ENCODE results near the gene ERC1. TPM values are rescaled to one million over a fixed set of nuclear protein-coding genes. Genes with fewer than 3 reads are reported as not detected.
"Not testable (repeated sequence)": the region's sequence is repeated elsewhere in the genome, so short reads cannot be mapped to it uniquely, and the experiment has no call there.

ERC1 gene
- total and polyA plus RNA-seq, 2 experiments from 2014 or later = 18.4 to 29.7 TPM

- no peak overlapping the region for H3K27ac ChIP-seq
Measured at GRCh38 chr12:1093166-1093751, 102.2 kb downstream of the ERC1 start.

GRCh38 chr12:1094714-1095113 lies 103.7 kb downstream of the ERC1 start:
- TF ChIP-seq CTCF (IDR thresholded peaks at IDR 0.05; ENCODE audit: poor library complexity) = no peak
- no peak for TF ChIP-seq EZH2 (IDR thresholded peaks at IDR 0.05; ENCODE audit: borderline replicate concordance)
- no peak for TF ChIP-seq EZH2phosphoT487 (IDR thresholded peaks at IDR 0.05; ENCODE audit: low read depth, severe bottlenecking, unreplicated experiment)
- Histone ChIP-seq H3K9me2 (replicated peaks; ENCODE audit: insufficient read depth) (no peaks in the 10 kb centered on the region), H2AFZ (no peak overlapping the region), H3K4me1 (ENCODE audit: insufficient read depth) (no peaks in the 10 kb centered on the region), H3K27me3 (no peaks in the 10 kb centered on the region), H3K79me2 (peaks cover 68% of the 10 kb centered on the region), H3K9me3 (ENCODE audit: low read depth) (no peaks in the 10 kb centered on the region), H3K4me3 (no peak overlapping the region), H3K36me3 (replicated peaks; ENCODE audit: insufficient read depth, low read depth) (no peaks in the 10 kb centered on the region), H3K27ac (no peak overlapping the region), H3K4me2 (no peak overlapping the region), H4K20me1 (ENCODE audit: insufficient read depth, poor library complexity, severe bottlenecking) (no peaks in the 10 kb centered on the region)
- WGBS (ENCODE audit: low lambda C conversion rate, missing lambda C conversion rate) = 98% methylated on average over 3 of the region's 3 CpGs
- no peak for DNase-seq (ENCODE audit: low spot score)

More at GRCh38 chr12:1093166-1093751, 102.2 kb downstream of the ERC1 start:
- Histone ChIP-seq H3K9me3 (ENCODE audit: low read depth) (no peaks in the 10 kb centered on the region), H3K9me2 (replicated peaks; ENCODE audit: insufficient read depth) (no peaks in the 10 kb centered on the region), H3K79me2 (peaks cover 61% of the 10 kb centered on the region), H3K27me3 (no peaks in the 10 kb centered on the region), H3K4me2 (no peak overlapping the region), H3K36me3 (replicated peaks; ENCODE audit: insufficient read depth, low read depth) (no peaks in the 10 kb centered on the region), H2AFZ (no peak overlapping the region), H3K4me3 (no peak overlapping the region), H4K20me1 (ENCODE audit: insufficient read depth, poor library complexity, severe bottlenecking) (no peaks in the 10 kb centered on the region), H3K4me1 (ENCODE audit: insufficient read depth) (no peaks in the 10 kb centered on the region)
- 45% methylated on average over 6 of the region's 6 CpGs for WGBS (ENCODE audit: low lambda C conversion rate, missing lambda C conversion rate)
- TF ChIP-seq CTCF (IDR thresholded peaks at IDR 0.05; ENCODE audit: poor library complexity) (peak; percentile 78), EZH2 (IDR thresholded peaks at IDR 0.05; ENCODE audit: borderline replicate concordance) (no peak), EZH2phosphoT487 (IDR thresholded peaks at IDR 0.05; ENCODE audit: low read depth, severe bottlenecking, unreplicated experiment) (no peak)
- peak; percentile 71 for DNase-seq (ENCODE audit: low spot score)

GRCh38 chr12:1099158-1099557 lies 108.1 kb downstream of the ERC1 start:
- no peaks in the 10 kb centered on the region for H3K9me3 ChIP-seq (ENCODE audit: low read depth)
- H4K20me1 ChIP-seq (ENCODE audit: insufficient read depth, poor library complexity, severe bottlenecking) = no peaks in the 10 kb centered on the region
- TF ChIP-seq EZH2 (IDR thresholded peaks at IDR 0.05; ENCODE audit: borderline replicate concordance) (no peak), EZH2phosphoT487 (IDR thresholded peaks at IDR 0.05; ENCODE audit: low read depth, severe bottlenecking, unreplicated experiment) (no peak), CTCF (IDR thresholded peaks at IDR 0.05; ENCODE audit: poor library complexity) (no peak)
- H3K9me2 ChIP-seq (replicated peaks; ENCODE audit: insufficient read depth) = no peaks in the 10 kb centered on the region
- no peaks in the 10 kb centered on the region for H3K4me1 ChIP-seq (ENCODE audit: insufficient read depth)
- no peak overlapping the region for H3K4me3 ChIP-seq
- WGBS (ENCODE audit: low lambda C conversion rate, missing lambda C conversion rate) = 81% methylated on average over 2 of the region's 2 CpGs
- no peaks in the 10 kb centered on the region for H3K36me3 ChIP-seq (replicated peaks; ENCODE audit: insufficient read depth, low read depth)
- peak overlapping the region; percentile 73 for H3K27ac ChIP-seq
- no peak overlapping the region for H2AFZ ChIP-seq
- no peaks in the 10 kb centered on the region for H3K27me3 ChIP-seq
- DNase-seq (ENCODE audit: low spot score) = peak; percentile 57
- peak overlapping the region; percentile 26 for H3K4me2 ChIP-seq
- H3K79me2 ChIP-seq = peaks cover 65% of the 10 kb centered on the region

GRCh38 chr12:1099618-1100017 lies 108.6 kb downstream of the ERC1 start:
- H3K4me3 ChIP-seq; H3K9me2 ChIP-seq (replicated peaks; ENCODE audit: insufficient read depth); H3K4me1 ChIP-seq (ENCODE audit: insufficient read depth); H2AFZ ChIP-seq; H3K9me3 ChIP-seq (ENCODE audit: low read depth); H3K4me2 ChIP-seq; H3K36me3 ChIP-seq (replicated peaks; ENCODE audit: insufficient read depth, low read depth); DNase-seq (ENCODE audit: low spot score); H3K27me3 ChIP-seq; H4K20me1 ChIP-seq (ENCODE audit: insufficient read depth, poor library complexity, severe bottlenecking): not testable (repeated sequence)
- Histone ChIP-seq H3K79me2 (peaks cover 62% of the 10 kb centered on the region), H3K27ac (peak overlapping the region; percentile 47)
- WGBS (ENCODE audit: low lambda C conversion rate, missing lambda C conversion rate) = 100% methylated on average over 1 of the region's 2 CpGs

All from hepatocyte (in vitro differentiated cells).